ENCODE data around the gene DNAH10. TPM values are rescaled to one million over a fixed set of nuclear protein-coding genes. Genes with fewer than 3 reads are reported as not detected.

DNAH10 gene, protein sequence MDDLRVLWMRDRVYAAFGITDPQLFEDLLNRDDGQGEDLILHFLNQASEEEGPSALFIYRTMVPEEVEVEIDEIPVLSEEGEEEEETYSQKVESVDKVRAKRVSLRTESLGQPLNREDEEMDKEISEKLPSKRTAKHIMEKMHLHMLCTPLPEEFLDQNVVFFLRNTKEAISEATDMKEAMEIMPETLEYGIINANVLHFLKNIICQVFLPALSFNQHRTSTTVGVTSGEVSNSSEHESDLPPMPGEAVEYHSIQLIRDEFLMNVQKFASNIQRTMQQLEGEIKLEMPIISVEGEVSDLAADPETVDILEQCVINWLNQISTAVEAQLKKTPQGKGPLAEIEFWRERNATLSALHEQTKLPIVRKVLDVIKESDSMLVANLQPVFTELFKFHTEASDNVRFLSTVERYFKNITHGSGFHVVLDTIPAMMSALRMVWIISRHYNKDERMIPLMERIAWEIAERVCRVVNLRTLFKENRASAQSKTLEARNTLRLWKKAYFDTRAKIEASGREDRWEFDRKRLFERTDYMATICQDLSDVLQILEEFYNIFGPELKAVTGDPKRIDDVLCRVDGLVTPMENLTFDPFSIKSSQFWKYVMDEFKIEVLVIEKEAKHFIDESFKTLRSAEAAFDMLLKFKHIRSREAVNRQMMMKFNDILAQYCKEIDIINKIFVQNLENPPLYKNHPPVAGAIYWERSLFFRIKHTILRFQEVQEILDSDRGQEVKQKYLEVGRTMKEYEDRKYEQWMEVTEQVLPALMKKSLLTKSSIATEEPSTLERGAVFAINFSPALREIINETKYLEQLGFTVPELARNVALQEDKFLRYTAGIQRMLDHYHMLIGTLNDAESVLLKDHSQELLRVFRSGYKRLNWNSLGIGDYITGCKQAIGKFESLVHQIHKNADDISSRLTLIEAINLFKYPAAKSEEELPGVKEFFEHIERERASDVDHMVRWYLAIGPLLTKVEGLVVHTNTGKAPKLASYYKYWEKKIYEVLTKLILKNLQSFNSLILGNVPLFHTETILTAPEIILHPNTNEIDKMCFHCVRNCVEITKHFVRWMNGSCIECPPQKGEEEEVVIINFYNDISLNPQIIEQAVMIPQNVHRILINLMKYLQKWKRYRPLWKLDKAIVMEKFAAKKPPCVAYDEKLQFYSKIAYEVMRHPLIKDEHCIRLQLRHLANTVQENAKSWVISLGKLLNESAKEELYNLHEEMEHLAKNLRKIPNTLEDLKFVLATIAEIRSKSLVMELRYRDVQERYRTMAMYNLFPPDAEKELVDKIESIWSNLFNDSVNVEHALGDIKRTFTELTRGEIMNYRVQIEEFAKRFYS (N-terminal part only)
- total RNA-seq (under 1 TPM; 0.30 to 0.65 TPM), polyA plus RNA-seq (under 1 TPM in 1 of 3 donors, not detected in 2; 0.25 TPM), total RNA-seq (0.78 to 1.5 (median 0.94) reads per million in 6 experiments)

DNA sequence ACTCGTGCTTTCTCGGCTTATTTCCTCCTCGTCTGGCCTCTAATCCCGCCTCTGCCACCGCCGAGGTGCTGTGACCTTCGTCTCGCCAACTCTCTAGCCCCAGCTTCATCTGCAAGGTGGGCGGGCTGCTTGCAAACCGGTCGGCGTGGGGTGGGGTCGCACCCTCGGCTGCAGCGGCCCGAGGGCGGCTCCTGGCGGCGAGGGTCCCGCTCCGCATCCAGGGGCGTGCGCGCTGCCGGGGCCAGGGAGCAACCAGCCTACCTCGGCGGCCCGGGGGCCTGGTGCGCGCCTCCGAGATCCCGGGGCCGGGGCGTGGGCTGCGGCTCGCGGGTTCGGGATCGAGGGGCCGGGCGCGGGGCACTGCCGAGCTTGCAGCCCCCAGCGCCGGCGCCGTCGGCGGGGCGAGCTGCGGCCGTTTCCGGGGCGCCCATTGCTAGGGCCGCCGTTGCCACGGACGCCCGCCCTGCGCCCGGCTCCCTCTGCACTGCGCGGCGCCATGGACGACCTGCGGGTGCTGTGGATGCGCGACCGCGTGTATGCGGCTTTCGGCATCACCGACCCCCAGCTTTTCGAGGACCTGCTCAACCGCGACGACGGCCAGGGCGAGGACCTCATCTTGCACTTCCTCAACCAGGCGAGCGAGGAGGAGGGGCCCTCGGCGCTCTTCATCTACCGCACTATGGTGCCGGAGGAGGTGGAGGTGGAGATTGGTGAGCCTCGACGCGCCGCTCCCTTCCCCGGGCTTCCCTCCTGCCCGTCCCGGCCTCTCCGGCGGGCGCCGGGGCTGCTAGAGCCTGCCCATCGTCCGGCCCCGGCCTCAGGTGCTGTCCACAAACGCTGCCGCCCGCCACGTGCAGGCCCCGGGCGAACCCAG lies at the start of gene DNAH10:
TSS of gene DNAH10 (plus strand) at position 461 of the 874 bp plus-strand sequence. CDS start at position 497, 36 bp downstream.
- POLR2A ChIA-PET: interaction anchor here (0.6 to 0.7 kb wide), 2 partner anchors 46 to 50 kb away, joined by 3 read pairs; partner anchors contain the start of gene ATP6V0A2
- DNase-seq (peak in 9 of 10 donors; percentile 8 to 54 (median 43)), ATAC-seq (peak; percentile 85 to 86)
- H3K4me3 Mint-ChIP-seq: peak within 1 kb of the TSS; percentile 65 to 90 (median 86)
- H3K27me3 Mint-ChIP-seq: peaks cover 0 to 2% (median 0%) of the 10 kb centered on the region in 5 donors
- H3K27ac Mint-ChIP-seq: peak within 1 kb of the TSS in 4 of 10 donors; percentile 31 to 71 (median 52)
- no peaks in the 10 kb centered on the region for H3K9me3 Mint-ChIP-seq
- H3K4me1 Mint-ChIP-seq: peaks cover 0 to 8% (median 3%) of the 10 kb centered on the region in 4 donors
- peaks cover 0 to 21% (median 1%) of the 10 kb centered on the region in 3 donors for H3K36me3 Mint-ChIP-seq

DNA sequence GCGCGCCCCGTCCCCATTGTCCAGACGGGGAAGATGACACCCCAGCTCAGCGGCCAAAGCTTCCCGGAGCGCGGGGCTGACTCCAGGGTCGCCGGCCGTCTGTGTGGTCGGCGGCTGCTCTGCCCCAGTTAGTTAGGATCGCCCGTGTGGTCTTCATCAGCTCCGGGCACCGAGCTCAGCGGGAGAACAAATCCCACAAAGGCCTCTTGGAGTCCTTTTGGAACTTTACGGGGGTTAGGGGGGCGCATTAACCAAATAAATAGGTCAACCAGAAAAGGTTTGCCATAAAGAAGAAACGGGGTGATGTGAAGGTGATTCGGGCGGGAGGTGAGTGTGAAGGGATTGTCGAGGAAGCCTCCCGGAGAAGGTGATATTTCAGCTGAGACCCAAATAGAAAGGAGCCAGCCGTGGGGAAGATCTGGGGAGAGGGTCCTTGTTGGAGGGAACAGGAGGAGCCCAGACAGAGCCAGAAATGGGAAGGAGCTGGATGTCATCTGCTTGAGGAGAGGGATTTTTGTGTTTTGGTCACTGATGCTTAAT lies 49.3 kb upstream of the DNAH10 start:
- ATAC-seq: no peak
- POLR2A ChIA-PET: interaction anchor here (0.7 to 2.6 kb wide), 10 partner anchors 9 to 1487 kb away, joined by 3 to 11 read pairs (median 4); partner anchors contain the start of genes DIABLO, TCTN2 and TMED2
- peak overlapping the region; percentile 74 to 90 (median 88) for H3K27ac Mint-ChIP-seq
- no peaks in the 10 kb centered on the region for H3K9me3 Mint-ChIP-seq
- peak in 1 of 10 donors; percentile 1 for DNase-seq
- no peaks in the 10 kb centered on the region for H3K36me3 Mint-ChIP-seq
- peaks cover 19 to 42% (median 36%) of the 10 kb centered on the region in 4 donors for H3K4me1 Mint-ChIP-seq
- no peaks in the 10 kb centered on the region for H3K27me3 Mint-ChIP-seq
- H3K4me3 Mint-ChIP-seq: peak overlapping the region; percentile 81 to 94 (median 88)

DNA sequence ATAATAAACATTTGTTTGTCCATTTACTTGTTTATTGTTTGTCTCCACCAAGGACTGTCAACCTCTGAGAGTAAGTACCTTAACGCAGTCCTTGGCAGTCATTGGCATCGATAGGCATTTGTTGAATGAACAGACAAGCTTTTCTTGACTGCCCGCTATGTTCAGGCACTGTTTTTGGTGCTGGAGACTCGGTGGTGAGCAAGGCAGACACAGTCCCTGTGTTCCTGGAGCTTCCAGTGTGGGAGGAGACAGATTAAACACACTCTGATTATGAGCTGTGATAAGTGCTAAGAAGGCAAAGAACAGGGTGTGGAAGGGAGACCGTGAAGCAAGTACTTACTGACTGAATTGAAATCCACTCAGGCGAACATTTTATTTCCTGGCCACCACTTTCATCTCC lies 48.7 kb upstream of the DNAH10 start:
- H3K27ac Mint-ChIP-seq: peak overlapping the region; percentile 74 to 90 (median 88)
- no peaks in the 10 kb centered on the region for H3K36me3 Mint-ChIP-seq
- ATAC-seq (no peak), DNase-seq (peak in 1 of 10 donors; percentile 2)
- no peaks in the 10 kb centered on the region for H3K27me3 Mint-ChIP-seq
- POLR2A ChIA-PET: interaction anchor here (1.7 to 2.6 kb wide), 3 partner anchors 9 to 1488 kb away, joined by 4 to 8 read pairs (median 7); partner anchors contain the start of gene DIABLO
- H3K9me3 Mint-ChIP-seq: no peaks in the 10 kb centered on the region
- H3K4me1 Mint-ChIP-seq: peaks cover 19 to 42% (median 36%) of the 10 kb centered on the region in 4 donors
- peak overlapping the region; percentile 81 to 94 (median 88) for H3K4me3 Mint-ChIP-seq

DNA sequence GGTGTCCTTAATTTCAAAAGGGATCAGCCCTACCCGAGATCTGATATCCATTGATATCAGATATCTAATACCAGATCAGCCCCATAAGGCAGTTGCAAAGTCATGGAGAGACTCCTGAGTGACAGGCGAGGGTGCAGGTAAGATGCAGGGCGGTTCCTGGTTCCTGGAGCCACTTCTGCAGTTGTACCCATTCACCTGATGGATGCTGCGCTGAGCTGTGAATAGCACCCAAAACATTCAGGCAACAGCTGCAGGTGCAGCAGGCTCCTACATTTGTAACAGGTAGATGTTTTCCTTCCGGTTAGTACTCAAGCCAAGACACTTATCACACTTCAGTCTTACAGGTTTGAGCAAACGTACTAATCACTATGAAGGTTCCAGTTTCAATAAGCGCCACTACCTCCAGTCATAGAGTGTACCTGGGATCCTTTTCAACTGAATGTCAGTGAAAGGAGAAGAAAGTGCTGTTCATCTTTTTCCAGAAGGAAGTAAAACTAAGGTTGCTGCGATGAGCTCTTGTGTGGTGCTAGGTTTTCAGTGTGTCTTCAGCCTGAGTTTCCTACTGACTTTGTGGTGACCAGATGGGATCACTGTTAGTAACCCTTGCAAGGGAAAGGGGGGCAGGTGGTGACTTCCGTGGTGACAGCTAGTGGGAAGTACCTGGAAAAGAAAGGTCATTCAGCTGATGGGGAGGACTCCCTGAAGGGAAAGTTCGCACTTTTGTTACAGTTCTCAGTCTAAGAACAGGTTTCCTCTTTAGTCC lies 48.1 kb upstream of the DNAH10 start:
- H3K4me3 Mint-ChIP-seq: peak overlapping the region; percentile 81 to 94 (median 88)
- H3K9me3 Mint-ChIP-seq: no peaks in the 10 kb centered on the region
- POLR2A ChIA-PET: interaction anchor here (0.6 to 2.6 kb wide), 2 partner anchors 8 to 1046 kb away, joined by 5 to 8 read pairs; no protein-coding TSS in a partner anchor
- DNase-seq: no peak
- H3K36me3 Mint-ChIP-seq: peaks cover 0 to under 1% (median 0%) of the 10 kb centered on the region in 3 donors
- no peak for ATAC-seq
- H3K27me3 Mint-ChIP-seq: no peaks in the 10 kb centered on the region
- peaks cover 19 to 42% (median 36%) of the 10 kb centered on the region in 4 donors for H3K4me1 Mint-ChIP-seq
- H3K27ac Mint-ChIP-seq: peak overlapping the region in 9 of 10 donors; percentile 7 to 91 (median 87)

DNA sequence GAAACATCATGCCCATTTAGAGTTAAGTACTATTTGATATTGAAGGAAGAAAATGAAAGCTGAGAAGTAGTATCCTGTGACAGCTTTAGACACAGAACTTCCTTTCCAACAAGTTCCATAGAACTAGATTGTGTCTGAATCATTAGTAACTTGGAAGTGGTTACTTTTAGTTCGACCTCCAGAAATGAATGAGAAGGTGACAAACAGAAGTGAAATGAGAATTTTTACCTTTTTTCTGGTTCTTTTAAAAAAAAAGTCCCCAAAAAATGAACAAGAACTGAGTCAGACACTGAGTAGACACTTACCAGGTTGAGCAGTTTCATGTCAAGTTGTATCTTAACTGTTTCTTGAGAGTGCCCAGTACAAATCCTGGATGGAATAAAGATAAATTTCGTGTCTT lies 46.9 kb upstream of the DNAH10 start:
- Mint-ChIP-seq H3K9me3 (no peaks in the 10 kb centered on the region), H3K27me3 (no peaks in the 10 kb centered on the region), H3K36me3 (peaks cover 0 to 12% (median 0%) of the 10 kb centered on the region in 3 donors), H3K4me1 (peaks cover 21 to 42% (median 36%) of the 10 kb centered on the region in 4 donors), H3K27ac (peak overlapping the region in 1 of 10 donors; percentile 48), H3K4me3 (peak overlapping the region in 6 of 10 donors; percentile 11 to 94 (median 40))
- ATAC-seq (no peak), DNase-seq (no peak)
- POLR2A ChIA-PET: interaction anchor here (0.6 to 0.8 kb wide), 2 partner anchors 44 to 125 kb away, joined by 3 to 5 read pairs; partner anchors contain the start of gene TCTN2

DNA sequence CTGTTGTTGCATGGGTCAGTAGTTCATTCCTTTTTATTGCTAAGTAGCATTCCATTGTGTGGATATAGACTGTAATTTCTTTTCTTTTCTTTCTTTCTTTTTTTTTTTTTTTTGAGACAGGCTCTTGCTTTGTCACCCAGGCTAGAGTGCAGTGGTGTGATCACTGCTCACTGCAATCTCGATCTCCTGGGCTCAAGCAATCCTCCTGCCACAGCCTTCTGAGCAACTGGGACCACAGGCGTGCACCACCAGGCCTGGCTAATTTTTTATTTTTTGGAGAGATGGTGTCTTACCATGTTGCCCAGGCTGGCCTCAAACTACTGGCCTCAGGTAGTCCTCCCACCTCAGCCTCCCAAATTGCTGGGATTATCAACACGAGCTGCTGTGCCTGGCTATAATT lies 44.8 kb upstream of the DNAH10 start:
- Mint-ChIP-seq H3K4me1 (peaks cover 15 to 37% (median 31%) of the 10 kb centered on the region in 4 donors), H3K9me3 (no peaks in the 10 kb centered on the region), H3K36me3 (peaks cover 0 to 28% (median 0%) of the 10 kb centered on the region in 3 donors), H3K4me3 (no peak overlapping the region), H3K27ac (no peak overlapping the region), H3K27me3 (no peaks in the 10 kb centered on the region)
- ATAC-seq (no peak), DNase-seq (no peak)
- POLR2A ChIA-PET: interaction anchor here (0.7 kb wide), 1 partner anchor 1249 kb away, joined by 4 read pairs; no protein-coding TSS in a partner anchor

DNA sequence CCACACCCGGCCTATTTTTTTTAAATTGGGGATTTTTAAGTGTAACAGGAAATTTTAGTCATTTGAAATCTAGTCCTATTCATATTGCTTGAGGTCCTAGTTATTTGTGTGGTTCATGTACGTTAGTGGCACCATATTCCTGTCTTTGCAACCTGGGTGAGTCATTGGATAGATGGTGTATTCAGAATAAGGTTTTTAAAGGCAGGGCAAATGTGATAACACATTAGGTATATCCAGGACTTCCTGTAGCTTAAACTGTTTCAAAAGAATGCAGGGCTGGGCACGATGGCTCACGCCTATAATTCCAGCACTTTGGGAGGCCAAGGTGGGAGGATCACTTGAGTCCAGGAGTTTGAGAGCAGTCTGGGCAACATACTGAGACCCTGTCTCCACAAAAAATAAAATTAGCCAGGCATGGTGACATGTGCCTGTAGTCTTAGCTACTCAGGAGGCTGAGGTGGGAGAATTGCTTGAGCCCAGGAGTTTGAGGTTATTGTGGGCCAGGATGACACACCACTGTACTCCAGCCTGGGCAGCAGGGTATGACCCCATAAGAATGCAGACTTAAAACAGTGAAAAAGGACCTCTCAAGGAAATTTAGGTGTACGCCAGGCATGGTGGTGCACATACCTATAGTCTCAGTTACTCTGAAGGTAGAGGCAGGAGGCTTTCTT lies 41.8 kb upstream of the DNAH10 start:
- Mint-ChIP-seq H3K27ac (peak overlapping the region in 1 of 10 donors; percentile 22), H3K27me3 (no peaks in the 10 kb centered on the region), H3K9me3 (no peaks in the 10 kb centered on the region), H3K36me3 (peaks cover 0 to 45% (median 0%) of the 10 kb centered on the region in 3 donors), H3K4me3 (no peak overlapping the region), H3K4me1 (peaks cover 6 to 31% (median 22%) of the 10 kb centered on the region in 4 donors)
- POLR2A ChIA-PET: no interaction called here
- DNase-seq: no peak
- no peak for ATAC-seq

DNA sequence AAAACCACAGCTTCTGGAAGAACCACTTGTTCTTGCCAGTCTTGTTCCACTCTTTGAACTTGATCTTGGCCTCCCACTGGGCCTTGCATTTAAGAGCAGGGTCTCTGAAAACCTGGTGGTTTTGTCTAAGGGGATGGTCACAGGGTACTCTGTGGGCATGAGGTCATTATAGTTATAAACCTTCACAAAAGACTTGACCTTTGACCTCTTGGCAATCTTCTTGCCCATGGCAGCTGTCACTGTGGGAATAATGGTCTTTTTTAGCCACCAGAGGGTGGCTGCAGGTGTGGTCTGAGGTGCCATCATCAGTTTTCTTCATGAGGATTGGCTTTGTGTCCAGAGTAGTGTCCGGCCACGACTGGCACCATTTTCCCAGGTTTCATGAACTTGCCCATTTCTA lies 40.9 kb upstream of the DNAH10 start:
- POLR2A ChIA-PET: interaction anchor here (1.8 kb wide), 1 partner anchor 9 kb away, joined by 8 read pairs; the partner anchor contains the start of gene ATP6V0A2
- Mint-ChIP-seq H3K9me3 (no peaks in the 10 kb centered on the region), H3K4me3 (no peak overlapping the region), H3K27me3 (no peaks in the 10 kb centered on the region), H3K36me3 (peaks cover 0 to 53% (median 0%) of the 10 kb centered on the region in 3 donors), H3K27ac (peak overlapping the region in 1 of 10 donors; percentile 51), H3K4me1 (peaks cover 6 to 29% (median 20%) of the 10 kb centered on the region in 4 donors)
- no peak for DNase-seq
- no peak for ATAC-seq

DNA sequence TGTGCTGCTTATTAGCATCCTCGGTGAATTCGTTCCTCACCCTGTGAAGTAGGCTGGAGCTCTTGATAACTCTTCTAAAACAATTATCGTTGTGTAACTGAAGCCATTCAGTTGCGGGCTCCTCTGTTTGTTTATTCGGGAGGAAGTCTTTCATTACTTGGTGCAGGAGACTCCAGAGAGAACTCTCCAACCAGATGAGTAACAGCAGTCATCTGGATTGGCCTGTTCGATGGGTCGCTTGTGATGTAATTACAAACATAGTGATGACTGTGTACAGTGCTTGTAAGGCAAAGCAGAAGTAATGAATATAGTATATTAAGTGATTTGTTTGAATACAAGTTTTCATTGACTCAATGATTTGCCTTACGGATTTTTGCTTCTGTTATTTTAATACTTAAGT lies 39.1 kb upstream of the DNAH10 start:
- ATAC-seq (no peak), DNase-seq (no peak)
- H3K27ac Mint-ChIP-seq: peak overlapping the region in 1 of 10 donors; percentile 56
- peaks cover 7 to 25% (median 18%) of the 10 kb centered on the region in 4 donors for H3K4me1 Mint-ChIP-seq
- POLR2A ChIA-PET: interaction anchor here (1.8 kb wide), 1 partner anchor 10 kb away, joined by 8 read pairs; the partner anchor contains the start of gene ATP6V0A2
- peaks cover 0 to 71% (median 9%) of the 10 kb centered on the region in 3 donors for H3K36me3 Mint-ChIP-seq
- H3K4me3 Mint-ChIP-seq: peak overlapping the region in 1 of 10 donors; percentile 30
- H3K27me3 Mint-ChIP-seq: no peaks in the 10 kb centered on the region
- no peaks in the 10 kb centered on the region for H3K9me3 Mint-ChIP-seq
